Suppressor macrophage treated with lipopolysaccharide for 4 hours (primary cell): ENCODE data around the gene ZNF438.
"Not testable (repeated sequence)": the region's sequence is repeated elsewhere in the genome, so short reads cannot be mapped to it uniquely, and the experiment has no call there.

Experiments used
- DNase-seq: peaks from one replicate; pipeline ENCODE4 v3.0.0-alpha.2; 2020

ZNF438 gene

GRCh38 chr10:30821261-30821993 is 210.2 kb downstream of the ZNF438 start:
- no peak for DNase-seq

- peak; percentile 54 for DNase-seq
Measured at GRCh38 chr10:30820261-30820991, 211.2 kb downstream of the ZNF438 start.

DNA sequence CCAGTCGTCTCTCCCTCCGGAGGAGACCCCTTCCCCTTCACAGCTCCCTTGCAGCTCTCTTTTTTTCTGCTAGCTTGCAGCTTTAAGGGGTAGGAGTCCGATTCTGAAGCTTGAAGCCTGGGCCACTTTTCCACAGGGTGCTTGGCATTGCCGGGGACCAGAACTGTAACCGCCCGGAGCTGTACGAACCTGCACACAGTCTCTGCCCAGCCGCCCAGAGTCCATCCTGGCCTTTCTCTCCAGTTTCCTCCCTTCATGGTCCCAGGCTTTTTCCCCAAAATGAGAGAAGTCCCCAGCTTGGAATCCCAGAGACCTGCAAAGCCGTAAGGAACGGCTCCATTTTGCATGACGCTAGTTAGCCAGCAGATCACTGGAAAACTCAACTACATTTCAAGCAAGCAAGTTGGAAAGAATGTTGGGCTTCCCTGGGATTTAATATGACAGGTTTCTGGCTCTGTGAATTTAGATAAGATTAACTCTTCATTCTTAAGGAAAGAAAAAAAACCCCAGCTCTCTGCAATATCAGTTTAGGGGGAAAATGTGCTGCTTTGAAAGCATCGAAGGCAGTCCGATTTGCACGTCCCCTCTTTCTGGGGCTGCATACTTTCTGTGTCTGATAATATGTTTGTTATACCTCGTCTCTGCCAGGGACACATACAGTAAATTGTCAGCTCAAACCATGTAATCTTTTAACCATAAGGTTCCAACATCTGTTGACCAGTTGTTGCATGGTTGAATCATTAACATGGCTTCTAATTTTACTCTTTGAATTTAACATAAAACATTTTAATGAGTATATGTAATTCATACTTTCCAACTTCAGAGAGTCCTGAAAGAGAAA is 212.1 kb downstream of the ZNF438 start:
- no peak for DNase-seq

GRCh38 chr10:30818854-30819253 is 212.8 kb downstream of the ZNF438 start:
- DNase-seq, result no peak

GRCh38 chr10:30818010-30818660 is 213.5 kb downstream of the ZNF438 start:
- DNase-seq, result peak; percentile 80

- DNase-seq, result no peak
Measured at GRCh38 chr10:30817541-30817940, 214.1 kb downstream of the ZNF438 start.

- DNase-seq, result no peak
Measured at GRCh38 chr10:30816820-30817171, 214.9 kb downstream of the ZNF438 start.

DNA sequence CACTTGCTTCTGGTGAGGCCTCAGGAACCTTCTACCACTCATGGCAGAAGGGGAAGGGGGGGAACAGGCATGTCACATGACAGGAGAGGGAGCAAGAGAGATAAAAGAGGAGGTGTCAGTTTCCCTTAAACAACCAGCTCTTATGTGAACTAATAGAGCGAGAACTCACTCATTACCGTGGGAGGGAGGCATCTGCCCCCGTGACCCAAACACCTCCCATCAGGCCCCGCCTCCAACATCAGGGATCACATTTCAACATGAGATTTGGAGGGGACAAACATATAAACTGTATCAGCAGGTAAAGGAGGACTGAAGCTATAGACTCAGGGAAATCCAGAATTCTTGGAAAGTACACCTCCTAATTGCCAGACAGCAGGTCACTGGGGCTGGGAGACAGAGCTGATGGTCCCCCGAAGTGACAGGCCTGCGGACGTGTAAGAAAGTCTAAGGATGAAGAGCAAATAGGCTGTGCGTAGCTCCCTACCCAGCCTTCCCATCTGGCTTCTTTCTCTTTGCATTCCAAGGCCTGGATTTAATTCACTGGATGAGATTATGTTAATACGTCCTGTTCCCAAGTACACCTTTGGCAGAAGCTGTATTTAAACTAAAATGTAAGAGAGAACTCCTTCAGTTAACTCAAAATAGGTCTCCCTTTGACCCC is 215.4 kb downstream of the ZNF438 start:
- DNase-seq, result no peak

- no peak for DNase-seq
Measured at GRCh38 chr10:30813872-30814481, 217.7 kb downstream of the ZNF438 start.

GRCh38 chr10:30812018-30812851 is 219.4 kb downstream of the ZNF438 start:
- DNase-seq, result no peak

GRCh38 chr10:30811276-30812017 is 220.2 kb downstream of the ZNF438 start:
- no peak for DNase-seq

- DNase-seq, result no peak
Measured at GRCh38 chr10:30810416-30810815, 221.2 kb downstream of the ZNF438 start.

DNA sequence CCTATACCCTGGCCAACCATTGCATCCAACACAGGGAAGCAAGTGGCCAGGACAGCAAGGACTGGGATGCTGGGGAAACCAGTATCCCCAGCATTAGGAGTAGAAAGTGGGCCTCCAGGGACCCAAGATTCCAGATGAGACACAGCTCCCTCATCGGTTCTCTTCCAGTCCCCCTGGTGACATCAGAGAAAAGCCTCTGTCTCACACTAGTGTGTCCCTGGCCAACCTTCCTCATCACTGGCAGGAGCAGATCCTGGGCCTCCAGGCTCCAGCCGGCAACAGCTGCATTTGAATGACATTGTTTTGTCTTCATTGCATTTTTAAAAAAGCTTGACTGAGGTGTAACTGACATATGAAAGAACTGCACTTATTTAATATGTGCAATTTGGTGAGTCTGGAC is 224.8 kb downstream of the ZNF438 start:
- DNase-seq, result no peak

- DNase-seq, result no peak
Measured at GRCh38 chr10:30805061-30805460, 226.6 kb downstream of the ZNF438 start.

DNA sequence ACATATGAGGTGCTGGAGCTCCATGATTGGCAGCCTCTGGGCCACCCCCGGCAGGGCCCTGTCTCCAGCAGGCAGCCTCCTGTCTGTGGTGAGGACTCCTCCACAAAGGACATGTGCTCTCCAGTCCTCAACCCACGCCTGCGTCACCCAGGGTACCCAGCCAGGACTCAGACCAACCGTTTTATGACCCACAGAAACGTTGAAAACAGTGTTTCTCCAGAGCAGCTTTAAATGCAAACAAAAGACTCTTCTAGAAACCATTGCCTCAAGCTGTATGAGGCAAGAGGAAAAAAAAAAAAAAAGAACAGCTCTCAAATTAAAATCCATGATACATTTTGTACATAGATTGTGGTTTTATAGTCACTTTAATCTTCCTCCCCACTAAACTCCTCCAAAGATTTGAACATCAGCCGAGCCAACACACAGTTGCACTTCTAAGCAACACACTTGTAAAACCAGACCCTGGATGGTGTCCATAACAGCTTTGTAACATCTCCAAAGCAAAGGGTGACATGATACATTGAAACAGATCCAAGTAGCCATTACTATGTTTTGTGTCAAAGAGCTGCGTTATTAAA is 227.1 kb downstream of the ZNF438 start:
- DNase-seq, result no peak

DNA sequence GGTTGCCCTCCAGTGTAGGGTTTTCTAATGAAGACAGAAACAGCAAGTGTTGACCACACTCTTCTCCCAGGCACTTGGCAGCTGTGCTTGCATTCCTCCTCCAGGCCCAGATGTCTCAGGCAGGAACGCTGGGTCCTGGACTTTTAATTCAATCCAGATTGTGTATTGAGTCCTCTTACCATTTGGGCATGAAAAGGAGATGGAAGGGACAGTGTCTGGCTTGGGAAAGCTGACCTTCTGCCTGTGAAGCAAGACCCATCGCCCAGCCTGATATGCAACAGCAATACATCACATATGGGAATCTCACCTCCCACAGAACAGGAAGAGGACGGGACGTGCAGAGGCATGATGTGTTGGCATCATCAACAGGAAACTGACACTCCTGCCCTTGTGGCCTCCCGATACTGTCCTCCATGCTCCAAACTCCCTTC is 227.8 kb downstream of the ZNF438 start:
- DNase-seq, result no peak

GRCh38 chr10:30803058-30803457 is 228.6 kb downstream of the ZNF438 start:
- DNase-seq, result no peak

GRCh38 chr10:30800368-30800767 is 231.3 kb downstream of the ZNF438 start:
- DNase-seq, result no peak

- DNase-seq, result no peak
Measured at GRCh38 chr10:30798646-30799185, 232.9 kb downstream of the ZNF438 start.

- not testable (repeated sequence) for DNase-seq
Measured at GRCh38 chr10:30795024-30795423, 236.6 kb downstream of the ZNF438 start.
